Cardiac fibroblast (primary cell): ENCODE results near the gene CDH6.
A peak's percentile ranks its signal among the peaks of the same experiment; 100 is the strongest.

Experiments
- DNase-seq, 2 donors: peaks; one replicate each; pipeline versions ENCODE4 v3.0.0 to v3.0.0-alpha.2; 2010; ENCODE audit warnings: low read depth in 2 of 2
- H3K4me3 ChIP-seq, 2 donors: replicated peaks in 1 of 2; 1 replicate in 1 of 2; 2 replicates in 1 of 2; pipeline ENCODE4 v1.5.1; 2011; ENCODE audit warnings: low read depth in 2 of 2, low read length in 2 of 2, mild to moderate bottlenecking in 2 of 2, moderate library complexity in 1 of 2
- TF ChIP-seq, protein P1 (sequence below): IDR thresholded peaks from one replicate; pipeline ENCODE4 v1.5.1; 2011; ENCODE audit warnings: low read depth, mild to moderate bottlenecking, low read length, inconsistent platforms

The CDH6 gene

DNA sequence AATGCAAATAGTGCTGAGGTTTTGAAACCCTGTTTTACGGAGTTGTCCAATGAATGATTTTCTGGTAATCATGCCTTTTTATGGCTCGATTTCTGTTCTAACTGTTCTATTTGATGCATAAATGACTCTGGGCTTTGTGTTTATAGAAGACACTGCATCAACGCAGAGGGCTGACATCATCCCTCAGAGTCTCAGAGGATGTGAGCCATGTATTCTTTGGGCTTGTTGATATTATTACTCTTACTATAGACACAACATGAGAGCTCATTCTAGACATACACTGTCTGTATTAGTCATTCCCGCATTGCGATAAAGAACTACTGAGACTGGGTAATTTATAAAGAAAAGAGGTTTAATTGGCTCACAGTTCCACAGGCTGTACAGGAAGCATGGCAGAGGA, 31.6 kb downstream of the CDH6 start:
- peak in 1 of 2 donors; percentile 94 for DNase-seq
- H3K4me3 ChIP-seq = no peak overlapping the region
- TF ChIP-seq, protein P1, sequence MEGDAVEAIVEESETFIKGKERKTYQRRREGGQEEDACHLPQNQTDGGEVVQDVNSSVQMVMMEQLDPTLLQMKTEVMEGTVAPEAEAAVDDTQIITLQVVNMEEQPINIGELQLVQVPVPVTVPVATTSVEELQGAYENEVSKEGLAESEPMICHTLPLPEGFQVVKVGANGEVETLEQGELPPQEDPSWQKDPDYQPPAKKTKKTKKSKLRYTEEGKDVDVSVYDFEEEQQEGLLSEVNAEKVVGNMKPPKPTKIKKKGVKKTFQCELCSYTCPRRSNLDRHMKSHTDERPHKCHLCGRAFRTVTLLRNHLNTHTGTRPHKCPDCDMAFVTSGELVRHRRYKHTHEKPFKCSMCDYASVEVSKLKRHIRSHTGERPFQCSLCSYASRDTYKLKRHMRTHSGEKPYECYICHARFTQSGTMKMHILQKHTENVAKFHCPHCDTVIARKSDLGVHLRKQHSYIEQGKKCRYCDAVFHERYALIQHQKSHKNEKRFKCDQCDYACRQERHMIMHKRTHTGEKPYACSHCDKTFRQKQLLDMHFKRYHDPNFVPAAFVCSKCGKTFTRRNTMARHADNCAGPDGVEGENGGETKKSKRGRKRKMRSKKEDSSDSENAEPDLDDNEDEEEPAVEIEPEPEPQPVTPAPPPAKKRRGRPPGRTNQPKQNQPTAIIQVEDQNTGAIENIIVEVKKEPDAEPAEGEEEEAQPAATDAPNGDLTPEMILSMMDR = no peak

DNA sequence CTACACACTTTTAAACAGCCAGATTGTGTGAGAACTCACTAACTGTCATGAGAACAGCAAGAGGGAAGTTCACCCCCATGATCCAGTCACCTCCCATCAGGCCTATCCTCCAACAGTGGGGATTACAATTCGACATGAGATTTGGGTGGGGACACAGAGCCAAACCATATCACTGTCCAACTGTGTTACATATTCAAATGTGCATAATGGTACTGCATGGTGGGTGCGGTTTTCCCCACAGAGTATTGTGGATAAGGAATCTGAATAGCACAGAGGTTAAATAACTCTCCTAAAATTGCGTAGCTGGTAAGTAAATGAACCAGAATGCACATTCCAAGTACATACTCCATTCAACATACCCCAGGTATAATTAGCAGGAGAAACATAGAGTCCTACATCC, 32.1 kb downstream of the CDH6 start:
- DNase-seq = no peak
- no peak overlapping the region for H3K4me3 ChIP-seq
- TF ChIP-seq, protein P1 = no peak

DNA sequence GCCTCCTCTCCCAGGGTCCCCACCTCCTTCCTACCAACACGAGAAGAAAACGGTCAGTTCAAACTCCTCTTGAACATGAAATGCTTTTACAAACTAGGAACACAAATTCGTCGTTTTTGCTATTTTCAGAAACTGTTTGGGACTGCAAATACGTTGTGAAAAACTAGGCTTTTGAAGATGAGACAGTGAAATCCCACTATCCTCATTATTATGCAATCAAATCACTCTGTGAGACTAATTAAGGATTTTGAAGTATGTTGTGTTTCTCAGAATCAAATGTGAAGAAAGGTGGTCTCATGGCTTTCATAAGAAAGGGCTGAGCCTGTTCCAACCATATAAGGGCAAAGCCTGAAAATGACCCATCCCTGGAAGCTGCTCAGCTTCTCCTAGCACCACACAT, 33.2 kb downstream of the CDH6 start:
- no peak for DNase-seq
- no peak overlapping the region for H3K4me3 ChIP-seq
- TF ChIP-seq, protein P1 = no peak

DNA sequence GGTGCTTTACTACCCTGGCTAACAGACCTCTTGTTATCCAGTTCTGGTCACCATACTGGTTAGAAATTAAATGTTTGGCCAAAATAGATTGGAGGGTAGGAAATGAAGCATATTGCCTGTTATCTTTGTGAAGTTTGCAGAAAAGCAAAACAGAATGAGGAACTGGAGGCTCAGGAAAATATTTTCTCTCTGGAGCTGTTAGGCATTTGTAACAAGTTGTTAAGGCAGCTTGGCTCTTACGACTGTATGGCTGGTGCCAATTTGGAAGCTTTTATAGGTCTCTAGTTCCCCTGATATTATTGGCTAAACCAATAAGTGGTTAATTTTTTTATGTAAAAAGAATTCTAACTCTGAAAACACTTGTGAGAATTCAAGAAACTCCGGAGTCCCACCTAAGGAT, 35.8 kb downstream of the CDH6 start:
- no peak overlapping the region for H3K4me3 ChIP-seq
- TF ChIP-seq, protein P1 = no peak
- DNase-seq = no peak

DNA sequence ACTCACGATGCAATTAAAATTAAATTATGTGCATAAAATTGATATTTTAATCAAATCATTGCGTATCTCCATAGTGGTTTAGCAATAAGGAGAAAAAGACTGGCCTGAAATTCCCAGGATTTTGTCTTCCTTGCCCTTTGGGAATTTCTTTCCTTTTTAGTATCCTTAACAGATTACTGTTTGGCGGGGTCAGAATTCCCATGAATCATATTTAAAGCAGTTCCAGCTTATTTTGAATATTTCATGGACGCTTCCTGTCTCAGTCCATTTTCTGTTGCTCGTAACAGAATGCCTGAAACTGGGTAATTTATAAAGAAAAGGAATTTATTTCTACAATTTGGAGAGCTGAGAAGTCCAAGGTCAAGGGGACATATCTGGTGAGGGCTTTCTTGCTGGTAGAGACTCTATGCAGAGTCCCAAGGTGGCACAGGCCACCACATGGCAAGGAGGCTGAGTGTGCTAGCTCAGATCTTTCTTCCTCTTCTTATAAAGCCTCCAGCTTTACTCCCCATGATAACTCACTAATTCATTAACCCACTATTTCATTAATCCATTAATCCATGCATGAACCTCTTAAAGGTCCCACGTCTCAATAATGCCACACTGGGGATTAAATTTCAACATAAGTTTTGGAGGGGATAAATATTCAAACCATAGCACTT, 37.8 kb downstream of the CDH6 start:
- TF ChIP-seq, protein P1 = no peak
- DNase-seq = peak; percentile 5 to 46

DNA sequence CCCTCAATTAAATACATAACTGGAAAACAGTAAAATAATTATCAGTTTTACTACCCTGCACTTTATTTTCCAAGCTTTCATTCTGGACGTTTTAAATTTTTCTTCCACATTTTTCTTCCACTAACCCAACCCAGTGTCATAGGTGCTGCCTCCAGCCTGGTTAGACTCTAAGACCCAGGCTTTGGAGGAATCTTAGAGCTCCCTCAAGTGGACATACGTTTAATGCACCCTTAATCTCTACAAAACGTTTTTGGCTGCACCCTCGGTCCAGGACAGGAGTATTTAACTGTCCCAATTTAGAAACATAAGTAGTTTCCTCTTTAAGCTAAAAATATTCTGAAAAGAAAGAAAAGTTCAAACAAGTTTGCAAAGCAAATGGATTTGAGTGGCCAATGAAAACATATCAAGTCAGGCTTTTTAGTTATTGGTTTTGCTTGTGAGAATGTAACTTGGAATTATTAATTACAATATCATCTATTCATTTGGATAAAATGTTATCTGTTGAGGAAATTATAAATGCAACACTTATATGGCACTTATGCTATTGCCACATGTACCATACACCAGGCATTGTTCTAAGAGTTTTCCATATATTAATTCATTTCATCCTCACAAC, 38.9 kb downstream of the CDH6 start:
- no peak overlapping the region for H3K4me3 ChIP-seq
- DNase-seq = peak; percentile 76 to 83
- TF ChIP-seq, protein P1 = peak; percentile 82

More for the DNA sequence above, 37.8 kb downstream of the CDH6 start:
- no peak overlapping the region for H3K4me3 ChIP-seq
